Endothelial cell (in vitro differentiated cells): ENCODE results near the gene ZZZ3. TPM values are rescaled to one million over a fixed set of nuclear protein-coding genes. Genes with fewer than 3 reads are reported as not detected.
"Not testable (repeated sequence)": the region's sequence is repeated elsewhere in the genome, so short reads cannot be mapped to it uniquely, and the experiment has no call there.

Source experiments
- DNase-seq: peaks from one replicate; pipeline ENCODE4 v3.0.0; 2021; ENCODE audit warnings: low spot score
- H3K27ac Mint-ChIP-seq: one replicate; pipeline ENCODE4 v1.8.0; 2021; ENCODE audit warnings: mixed read lengths, inconsistent platforms; ENCODE audit not compliant: unreplicated experiment
- H3K27me3 Mint-ChIP-seq: one replicate; pipeline ENCODE4 v1.8.0; 2021; ENCODE audit warnings: mild to moderate bottlenecking, moderate library complexity, mixed read lengths, inconsistent platforms; ENCODE audit not compliant: unreplicated experiment
- H3K36me3 Mint-ChIP-seq: one replicate; pipeline ENCODE4 v1.8.0; 2021; ENCODE audit warnings: mild to moderate bottlenecking, low read depth, mixed read lengths, inconsistent platforms; ENCODE audit not compliant: unreplicated experiment
- H3K4me1 Mint-ChIP-seq: one replicate; pipeline ENCODE4 v1.8.0; 2021; ENCODE audit warnings: mild to moderate bottlenecking, mixed read lengths, inconsistent platforms; ENCODE audit not compliant: unreplicated experiment
- H3K4me3 Mint-ChIP-seq: one replicate; pipeline ENCODE4 v1.8.0; 2021; ENCODE audit warnings: mild to moderate bottlenecking, mixed read lengths, inconsistent platforms; ENCODE audit not compliant: unreplicated experiment
- H3K9me3 Mint-ChIP-seq: one replicate; pipeline ENCODE4 v1.8.0; 2021; ENCODE audit warnings: mixed read lengths, inconsistent platforms; ENCODE audit not compliant: unreplicated experiment
- total RNA-seq: library from RNA; stranded (reverse); fragmentation: NEBNext Ultra II Directional; extraction: Animal tissue kit (Norgen Biotek cat#: 25700); gene quantifications from one replicate; pipeline ENCODE4 v1.2.1, GENCODE V29; 2021; ENCODE audit not compliant: unreplicated experiment
- TF ChIP-seq, protein P1 (sequence below): fragments of 200-600 bp; sonication (generic); IDR thresholded peaks from one replicate; pipeline ENCODE4 v1.5.0; 2021; ENCODE audit warnings: antibody characterized with exemption; ENCODE audit not compliant: unreplicated experiment

The ZZZ3 gene
- total RNA-seq, 1 donor from 2014 or later, result 39.3 TPM

DNA sequence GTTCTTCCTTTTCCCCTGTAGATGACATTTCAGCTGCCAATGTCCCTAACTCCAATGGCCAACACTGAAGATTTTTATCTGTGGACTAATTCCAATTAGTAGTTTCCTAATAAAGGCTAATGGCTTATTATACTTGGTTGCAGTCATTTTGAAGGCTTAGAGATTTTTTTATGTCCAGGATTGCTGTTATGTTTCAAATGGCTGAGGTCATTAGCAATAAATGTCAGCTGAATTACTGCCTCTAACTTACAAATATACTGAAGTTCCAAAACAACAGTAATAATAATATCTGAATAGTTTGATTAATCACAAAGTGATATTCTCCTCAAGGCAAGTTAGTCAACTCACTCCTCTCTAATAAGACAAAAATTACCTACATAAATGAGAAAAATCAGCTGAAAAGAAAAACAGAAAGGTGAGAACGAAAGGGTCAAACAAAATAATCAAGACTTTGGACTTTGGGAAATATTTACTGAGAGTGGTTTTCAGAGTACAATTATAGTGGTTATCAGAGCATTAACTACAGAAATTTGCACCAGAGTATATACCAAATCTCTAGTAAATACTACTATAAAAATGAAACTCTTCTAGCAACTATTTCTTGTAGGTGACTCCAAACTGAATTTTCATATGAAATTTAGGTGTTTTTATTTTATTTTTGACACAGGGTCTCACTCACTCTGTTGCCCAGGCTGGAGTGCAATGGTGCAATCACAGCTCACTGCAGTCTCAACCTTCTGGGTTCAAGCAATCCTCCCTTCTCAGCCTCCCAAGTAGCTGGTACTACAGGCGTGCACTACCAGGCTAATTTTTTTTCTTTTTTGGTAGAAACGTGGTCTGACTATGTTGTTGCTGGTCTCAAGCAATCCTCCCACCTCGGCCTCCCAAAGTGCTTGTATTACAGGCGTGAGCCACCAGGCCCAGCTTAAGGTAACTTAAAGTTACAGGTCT, 3.5 kb downstream of the ZZZ3 start:
- Mint-ChIP-seq H3K9me3 (no peaks in the 10 kb centered on the region), H3K27ac (no peak overlapping the region), H3K27me3 (peaks cover 8% of the 10 kb centered on the region), H3K36me3 (peaks cover 12% of the 10 kb centered on the region), H3K4me1 (peaks cover 22% of the 10 kb centered on the region), H3K4me3 (no peak overlapping the region)
- DNase-seq, result no peak
- TF ChIP-seq, protein P1, sequence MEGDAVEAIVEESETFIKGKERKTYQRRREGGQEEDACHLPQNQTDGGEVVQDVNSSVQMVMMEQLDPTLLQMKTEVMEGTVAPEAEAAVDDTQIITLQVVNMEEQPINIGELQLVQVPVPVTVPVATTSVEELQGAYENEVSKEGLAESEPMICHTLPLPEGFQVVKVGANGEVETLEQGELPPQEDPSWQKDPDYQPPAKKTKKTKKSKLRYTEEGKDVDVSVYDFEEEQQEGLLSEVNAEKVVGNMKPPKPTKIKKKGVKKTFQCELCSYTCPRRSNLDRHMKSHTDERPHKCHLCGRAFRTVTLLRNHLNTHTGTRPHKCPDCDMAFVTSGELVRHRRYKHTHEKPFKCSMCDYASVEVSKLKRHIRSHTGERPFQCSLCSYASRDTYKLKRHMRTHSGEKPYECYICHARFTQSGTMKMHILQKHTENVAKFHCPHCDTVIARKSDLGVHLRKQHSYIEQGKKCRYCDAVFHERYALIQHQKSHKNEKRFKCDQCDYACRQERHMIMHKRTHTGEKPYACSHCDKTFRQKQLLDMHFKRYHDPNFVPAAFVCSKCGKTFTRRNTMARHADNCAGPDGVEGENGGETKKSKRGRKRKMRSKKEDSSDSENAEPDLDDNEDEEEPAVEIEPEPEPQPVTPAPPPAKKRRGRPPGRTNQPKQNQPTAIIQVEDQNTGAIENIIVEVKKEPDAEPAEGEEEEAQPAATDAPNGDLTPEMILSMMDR, result no peak

DNA sequence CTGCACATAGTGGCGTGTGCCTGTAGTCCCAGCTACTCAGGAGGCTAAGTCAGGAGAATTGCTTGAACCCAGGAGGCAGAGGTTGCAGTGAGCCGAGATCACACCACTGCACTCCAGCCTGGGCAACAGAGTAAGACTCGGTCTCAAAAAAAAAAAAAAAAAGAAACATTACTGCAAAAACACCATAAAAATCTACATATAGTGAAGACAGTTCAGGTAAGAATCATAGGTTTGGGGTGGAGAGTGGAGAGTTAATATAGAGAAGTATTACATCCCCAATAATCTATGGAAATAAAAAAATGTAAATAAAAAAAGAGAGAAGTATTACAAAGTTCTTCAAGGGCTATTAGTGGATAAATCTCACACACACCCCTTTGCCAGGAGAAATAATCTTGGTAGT, 7.7 kb downstream of the ZZZ3 start:
- not testable (repeated sequence) for H3K4me1 Mint-ChIP-seq, DNase-seq, H3K36me3 Mint-ChIP-seq

DNA sequence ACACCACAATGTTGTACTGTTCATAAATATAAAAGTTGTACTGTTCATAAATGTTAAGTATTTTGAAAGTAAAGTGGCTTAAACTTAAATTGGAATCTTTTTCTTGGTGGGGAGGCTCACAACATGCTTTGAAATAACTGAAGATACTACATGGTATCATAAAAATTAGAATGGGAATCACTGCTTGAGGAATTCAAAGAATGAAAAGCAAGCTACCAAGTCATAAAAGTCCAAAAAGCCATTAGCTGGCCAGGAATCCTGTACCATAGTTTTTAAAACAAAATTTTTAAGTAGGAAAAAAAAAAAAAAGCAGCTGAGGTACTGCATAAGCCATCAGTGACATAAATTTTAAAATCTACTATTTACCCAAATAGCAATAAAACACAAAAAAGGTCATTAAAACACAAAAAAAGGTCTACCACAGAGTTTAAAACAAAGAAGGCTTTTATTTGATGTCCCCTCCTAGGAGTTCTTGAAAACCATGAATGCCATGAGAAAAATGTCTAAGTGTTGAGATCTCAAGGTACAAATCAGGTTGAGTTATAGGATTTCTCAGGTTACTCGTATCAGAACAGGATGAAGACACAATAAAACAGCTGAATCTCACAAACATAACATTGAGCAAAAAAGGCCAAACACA, 8.6 kb downstream of the ZZZ3 start:
- Mint-ChIP-seq H3K4me1 (no peaks in the 10 kb centered on the region), H3K27ac (peak overlapping the region; percentile 42), H3K36me3 (no peaks in the 10 kb centered on the region), H3K9me3 (no peaks in the 10 kb centered on the region), H3K27me3 (no peaks in the 10 kb centered on the region), H3K4me3 (no peak overlapping the region)
- DNase-seq, result no peak
- TF ChIP-seq, protein P1, result no peak

More for the DNA sequence above, 7.7 kb downstream of the ZZZ3 start:
- H3K9me3 Mint-ChIP-seq, H3K27me3 Mint-ChIP-seq, H3K4me3 Mint-ChIP-seq, H3K27ac Mint-ChIP-seq: not testable (repeated sequence)

DNA sequence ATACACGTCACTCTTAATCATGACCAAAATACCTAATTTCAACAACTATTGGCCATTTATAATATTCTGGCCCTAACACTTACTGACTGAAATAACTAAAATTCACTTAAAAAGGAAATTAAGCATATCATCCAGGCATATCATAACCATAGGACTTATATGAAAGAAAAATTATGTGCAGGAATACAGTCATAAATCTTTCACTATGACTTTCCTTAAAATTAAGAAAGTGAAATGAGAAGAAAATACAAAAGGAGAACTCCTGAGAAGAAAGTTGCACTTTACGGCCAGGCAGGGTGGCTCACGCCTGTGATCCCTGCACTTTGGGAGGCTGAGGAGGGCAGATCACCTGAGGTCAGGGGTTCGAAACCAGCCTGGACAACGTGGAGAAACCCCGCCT, 9.4 kb downstream of the ZZZ3 start:
- Mint-ChIP-seq H3K4me1 (no peaks in the 10 kb centered on the region), H3K36me3 (no peaks in the 10 kb centered on the region), H3K27ac (no peak overlapping the region), H3K9me3 (no peaks in the 10 kb centered on the region), H3K27me3 (no peaks in the 10 kb centered on the region), H3K4me3 (no peak overlapping the region)
- no peak for DNase-seq
- TF ChIP-seq, protein P1, result no peak

DNA sequence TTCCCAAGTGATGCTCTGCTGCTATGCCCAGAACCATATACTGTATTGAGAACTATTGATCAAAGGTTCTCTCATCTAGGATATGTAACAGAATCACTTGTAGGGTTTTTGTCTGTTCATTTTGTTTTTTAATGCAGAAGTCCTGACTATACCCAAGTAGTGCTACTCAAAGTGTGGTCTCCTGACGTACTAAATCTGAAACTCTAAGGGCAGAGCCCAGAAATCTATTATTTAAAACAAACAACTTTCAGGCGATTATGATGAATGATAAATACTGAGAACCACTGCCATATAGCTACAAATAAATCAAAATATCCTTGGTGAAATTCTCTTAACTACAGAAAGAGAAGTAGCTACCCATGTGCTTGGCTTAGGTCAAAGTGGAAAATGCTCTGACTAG, 10.1 kb downstream of the ZZZ3 start:
- Mint-ChIP-seq H3K27me3 (no peaks in the 10 kb centered on the region), H3K27ac (no peak overlapping the region), H3K9me3 (no peaks in the 10 kb centered on the region), H3K4me3 (no peak overlapping the region), H3K36me3 (no peaks in the 10 kb centered on the region), H3K4me1 (no peaks in the 10 kb centered on the region)
- no peak for DNase-seq
- TF ChIP-seq, protein P1, result no peak
